NCI-H2227 (cell line): ENCODE measurements around the gene MRPS26.
"Not testable (repeated sequence)": the region's sequence is repeated elsewhere in the genome, so short reads cannot be mapped to it uniquely, and the experiment has no call there.

Experiments used
- DNase-seq: peaks from one replicate; lab custom pipeline; 2025; ENCODE audit not compliant: unreplicated experiment; lab: John Stamatoyannopoulos, UW

Gene MRPS26

GRCh38 chr20:3045816-3046676 lies at the start of gene MRPS26:
Gene MRPS26, plus strand, starts transcription at chr20:3046052. Its CDS starts 17 bp downstream, at chr20:3046069.
- DNase-seq, result peak; percentile 94

- no peak for DNase-seq
Measured at GRCh38 chr20:2998728-2999127, 47.1 kb upstream of the MRPS26 start.

- peak; percentile 79 for DNase-seq
Measured at GRCh38 chr20:3000852-3001523, 44.9 kb upstream of the MRPS26 start.

- no peak for DNase-seq
Measured at GRCh38 chr20:3003416-3003815, 42.4 kb upstream of the MRPS26 start.

GRCh38 chr20:3010985-3011723 lies 34.7 kb upstream of the MRPS26 start:
- peak; percentile 49 for DNase-seq

- no peak for DNase-seq
Measured at GRCh38 chr20:3011752-3012151, 34.1 kb upstream of the MRPS26 start.

GRCh38 chr20:3013771-3014170 lies 32.1 kb upstream of the MRPS26 start:
- DNase-seq, result no peak

GRCh38 chr20:3014179-3014578 lies 31.7 kb upstream of the MRPS26 start:
- no peak for DNase-seq

- DNase-seq, result no peak
Measured at GRCh38 chr20:3014662-3015061, 31.2 kb upstream of the MRPS26 start.

- DNase-seq, result not testable (repeated sequence)
Measured at GRCh38 chr20:3015302-3015701, 30.6 kb upstream of the MRPS26 start.

- DNase-seq, result no peak
Measured at GRCh38 chr20:3021327-3021726, 24.5 kb upstream of the MRPS26 start.

GRCh38 chr20:3021777-3022176 lies 24.1 kb upstream of the MRPS26 start:
- no peak for DNase-seq

- not testable (repeated sequence) for DNase-seq
Measured at GRCh38 chr20:3022559-3023490, 23.0 kb upstream of the MRPS26 start.

GRCh38 chr20:3027987-3028386 lies 17.9 kb upstream of the MRPS26 start:
- DNase-seq, result no peak

- DNase-seq, result no peak
Measured at GRCh38 chr20:3031524-3032147, 14.2 kb upstream of the MRPS26 start.

- DNase-seq, result no peak
Measured at GRCh38 chr20:3032624-3033023, 13.2 kb upstream of the MRPS26 start.

GRCh38 chr20:3037654-3038053 lies 8.2 kb upstream of the MRPS26 start:
- DNase-seq, result no peak

- DNase-seq, result no peak
Measured at GRCh38 chr20:3038454-3038853, 7.4 kb upstream of the MRPS26 start.

- no peak for DNase-seq
Measured at GRCh38 chr20:3039426-3039825, 6.4 kb upstream of the MRPS26 start.

- DNase-seq, result no peak
Measured at GRCh38 chr20:3040086-3040485, 5.8 kb upstream of the MRPS26 start.
